Measurements from ENCODE around the gene GEMIN4.

DNA sequence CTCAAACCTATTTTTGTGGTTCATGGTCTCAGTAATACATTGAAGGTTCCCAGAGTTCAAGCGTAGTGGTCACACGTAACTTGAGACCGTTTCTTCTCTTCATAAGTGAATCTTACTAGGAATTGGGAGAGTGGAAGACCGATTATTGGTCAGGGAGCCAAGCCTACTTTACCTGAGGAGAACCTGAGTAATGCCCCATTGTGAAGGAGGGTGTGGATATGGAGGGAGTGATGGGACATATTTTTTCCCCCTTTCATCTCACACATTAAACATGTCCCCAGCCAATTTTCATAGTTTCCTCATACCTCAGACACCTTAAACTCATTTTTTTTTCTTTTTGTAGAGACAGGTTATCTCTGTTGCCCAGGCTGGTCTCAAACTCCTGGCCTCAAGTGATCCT lies 8.9 kb downstream of the GEMIN4 start:
- TF ChIP-seq, protein P1, sequence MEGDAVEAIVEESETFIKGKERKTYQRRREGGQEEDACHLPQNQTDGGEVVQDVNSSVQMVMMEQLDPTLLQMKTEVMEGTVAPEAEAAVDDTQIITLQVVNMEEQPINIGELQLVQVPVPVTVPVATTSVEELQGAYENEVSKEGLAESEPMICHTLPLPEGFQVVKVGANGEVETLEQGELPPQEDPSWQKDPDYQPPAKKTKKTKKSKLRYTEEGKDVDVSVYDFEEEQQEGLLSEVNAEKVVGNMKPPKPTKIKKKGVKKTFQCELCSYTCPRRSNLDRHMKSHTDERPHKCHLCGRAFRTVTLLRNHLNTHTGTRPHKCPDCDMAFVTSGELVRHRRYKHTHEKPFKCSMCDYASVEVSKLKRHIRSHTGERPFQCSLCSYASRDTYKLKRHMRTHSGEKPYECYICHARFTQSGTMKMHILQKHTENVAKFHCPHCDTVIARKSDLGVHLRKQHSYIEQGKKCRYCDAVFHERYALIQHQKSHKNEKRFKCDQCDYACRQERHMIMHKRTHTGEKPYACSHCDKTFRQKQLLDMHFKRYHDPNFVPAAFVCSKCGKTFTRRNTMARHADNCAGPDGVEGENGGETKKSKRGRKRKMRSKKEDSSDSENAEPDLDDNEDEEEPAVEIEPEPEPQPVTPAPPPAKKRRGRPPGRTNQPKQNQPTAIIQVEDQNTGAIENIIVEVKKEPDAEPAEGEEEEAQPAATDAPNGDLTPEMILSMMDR (IDR thresholded peaks at IDR 0.05; ENCODE audit: borderline replicate concordance, extremely low read depth, low read length, poor library complexity, severe bottlenecking): no peak
- TF ChIP-seq EZH2 (IDR thresholded peaks at IDR 0.05; ENCODE audit: borderline replicate concordance, low read depth, low read length, severe bottlenecking): no peak
